ENCODE measurements around the gene IFI27L1.
"Not testable (repeated sequence)": the region's sequence is repeated elsewhere in the genome, so short reads cannot be mapped to it uniquely, and the experiment has no call there.

Gene IFI27L1

DNA sequence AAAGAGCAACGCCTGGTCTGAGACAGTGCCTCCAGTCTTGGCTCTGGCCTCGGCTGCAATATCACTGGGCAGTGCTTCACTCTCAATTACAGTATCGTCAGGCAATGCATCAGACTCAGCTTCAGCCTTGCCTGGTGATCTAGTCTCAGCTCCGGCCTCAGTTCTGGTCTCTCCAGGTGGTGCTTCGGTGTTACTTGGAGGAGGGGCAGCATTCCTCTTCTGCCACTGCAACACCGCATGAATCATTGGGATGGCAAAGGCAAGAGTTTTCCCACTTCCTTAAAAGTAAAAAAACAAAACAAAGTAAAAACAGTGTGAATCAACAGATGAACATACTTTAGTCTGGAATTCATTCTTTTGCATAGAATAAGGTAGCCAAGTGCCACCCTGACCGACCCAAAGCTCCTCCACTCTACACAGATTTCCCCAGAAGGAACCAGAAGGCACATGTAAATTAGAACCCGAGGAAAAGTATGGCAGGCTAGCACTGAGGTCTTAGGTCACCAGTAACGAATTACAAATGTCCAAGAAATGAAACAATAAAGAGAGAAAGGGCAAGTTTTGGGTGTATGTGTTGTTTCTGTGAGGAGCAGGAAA lies 18.7 kb upstream of the IFI27L1 start:
- H3K56ac ChIP-seq (ENCODE audit: low read length) = peak overlapping the region; percentile 0
- H3K27me3 ChIP-seq (ENCODE audit: insufficient read depth, low read length, poor library complexity) = no peaks in the 10 kb centered on the region
- H3K4ac ChIP-seq (ENCODE audit: low read depth, low read length) = no peak overlapping the region
- H3K4me2 ChIP-seq (ENCODE audit: low read length) = no peak overlapping the region
- no CpG with 5 or more reads among the region's 9 CpGs for WGBS (ENCODE audit: extremely low coverage, insufficient coverage, low lambda C conversion rate)
- no peak overlapping the region for H3K9ac ChIP-seq (ENCODE audit: low read length)
- H4K8ac ChIP-seq (ENCODE audit: low read depth, low read length) = no peak overlapping the region
- no peak overlapping the region for H3K27ac ChIP-seq (ENCODE audit: low read depth, low read length)
- H3K4me1 ChIP-seq (ENCODE audit: control insufficient read depth, low read depth, low read length) = peaks cover 5% of the 10 kb centered on the region
- H2AK5ac ChIP-seq (ENCODE audit: low read length) = no peak overlapping the region
- no peak overlapping the region for H3K23ac ChIP-seq (ENCODE audit: low read length)
- peaks cover 11% of the 10 kb centered on the region for H3K79me1 ChIP-seq (ENCODE audit: low read length)
- peaks cover 25% of the 10 kb centered on the region for H3K79me2 ChIP-seq (ENCODE audit: control insufficient read depth, insufficient read depth, low read length)
- no peak overlapping the region for H3K4me3 ChIP-seq (ENCODE audit: low read length)
- H2BK15ac ChIP-seq (replicated peaks; ENCODE audit: low read depth) = no peak overlapping the region
- H4K5ac ChIP-seq (ENCODE audit: low read length) = no peak overlapping the region
- H2BK120ac ChIP-seq (ENCODE audit: low read depth, low read length) = no peak overlapping the region
- H2BK5ac ChIP-seq (ENCODE audit: low read length) = no peak overlapping the region
- H3K36me3 ChIP-seq (ENCODE audit: control insufficient read depth, insufficient read depth, low read length) = peaks cover 7% of the 10 kb centered on the region
- DNase-seq = peak; percentile 82
- H3K18ac ChIP-seq (ENCODE audit: low read length) = no peak overlapping the region

- Histone ChIP-seq H2AK5ac (ENCODE audit: low read length) (no peak overlapping the region), H3K79me1 (ENCODE audit: low read length) (peaks cover 5% of the 10 kb centered on the region), H3K27ac (ENCODE audit: low read depth, low read length) (no peak overlapping the region), H3K4me3 (ENCODE audit: low read length) (no peak overlapping the region), H3K79me2 (ENCODE audit: control insufficient read depth, insufficient read depth, low read length) (peaks cover 38% of the 10 kb centered on the region), H2BK5ac (ENCODE audit: low read length) (no peak overlapping the region), H4K8ac (ENCODE audit: low read depth, low read length) (no peak overlapping the region), H3K36me3 (ENCODE audit: control insufficient read depth, insufficient read depth, low read length) (peaks cover 2% of the 10 kb centered on the region), H3K4me2 (ENCODE audit: low read length) (no peak overlapping the region), H3K18ac (ENCODE audit: low read length) (no peak overlapping the region), H3K56ac (ENCODE audit: low read length) (no peak overlapping the region), H3K4me1 (ENCODE audit: control insufficient read depth, low read depth, low read length) (peaks cover 5% of the 10 kb centered on the region), H3K23ac (ENCODE audit: low read length) (no peak overlapping the region), H3K9ac (ENCODE audit: low read length) (no peak overlapping the region), H2BK120ac (ENCODE audit: low read depth, low read length) (no peak overlapping the region), H3K27me3 (ENCODE audit: insufficient read depth, low read length, poor library complexity) (no peaks in the 10 kb centered on the region), H3K4ac (ENCODE audit: low read depth, low read length) (no peak overlapping the region), H4K5ac (ENCODE audit: low read length) (no peak overlapping the region), H2BK15ac (replicated peaks; ENCODE audit: low read depth) (no peak overlapping the region)
- whole genome bisulfite sequencing (ENCODE audit: extremely low coverage, insufficient coverage, low lambda C conversion rate) = no CpG with 5 or more reads among the region's 8 CpGs
- DNase-seq = peak; percentile 34
Measured at GRCh38 chr14:94066089-94066676, 14.9 kb upstream of the IFI27L1 start.

DNA sequence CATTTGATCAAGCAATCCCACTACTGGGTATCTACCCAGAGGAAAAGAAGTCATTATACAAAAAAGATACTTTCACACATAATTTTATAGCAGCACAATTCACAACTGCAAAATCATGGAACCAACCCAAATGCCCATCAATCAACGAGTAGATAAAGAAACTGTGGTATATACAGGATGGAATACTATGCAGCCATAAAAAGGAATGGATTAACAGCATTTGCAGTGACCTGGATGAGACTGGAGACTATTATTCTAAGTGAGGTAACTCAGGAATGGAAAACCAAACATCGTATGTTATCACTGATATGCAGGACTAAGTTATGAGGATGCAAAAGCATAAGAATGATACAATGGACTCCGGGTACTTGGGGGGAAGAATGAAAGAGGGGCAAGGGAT lies 9.0 kb upstream of the IFI27L1 start:
- not testable (repeated sequence) for H3K79me1 ChIP-seq (ENCODE audit: low read length); DNase-seq; H4K5ac ChIP-seq (ENCODE audit: low read length); H4K8ac ChIP-seq (ENCODE audit: low read depth, low read length); H3K9ac ChIP-seq (ENCODE audit: low read length); H3K18ac ChIP-seq (ENCODE audit: low read length); H3K56ac ChIP-seq (ENCODE audit: low read length); H2BK5ac ChIP-seq (ENCODE audit: low read length); H2BK15ac ChIP-seq (replicated peaks; ENCODE audit: low read depth); H3K27ac ChIP-seq (ENCODE audit: low read depth, low read length); H3K4me2 ChIP-seq (ENCODE audit: low read length); H3K23ac ChIP-seq (ENCODE audit: low read length); H2BK120ac ChIP-seq (ENCODE audit: low read depth, low read length); H3K4ac ChIP-seq (ENCODE audit: low read depth, low read length); H3K27me3 ChIP-seq (ENCODE audit: insufficient read depth, low read length, poor library complexity); H3K4me1 ChIP-seq (ENCODE audit: control insufficient read depth, low read depth, low read length); H3K4me3 ChIP-seq (ENCODE audit: low read length); H3K36me3 ChIP-seq (ENCODE audit: control insufficient read depth, insufficient read depth, low read length); H2AK5ac ChIP-seq (ENCODE audit: low read length)
- WGBS (ENCODE audit: extremely low coverage, insufficient coverage, low lambda C conversion rate) = no CpG with 5 or more reads among the region's 3 CpGs
- peaks cover 43% of the 10 kb centered on the region for H3K79me2 ChIP-seq (ENCODE audit: control insufficient read depth, insufficient read depth, low read length)

DNA sequence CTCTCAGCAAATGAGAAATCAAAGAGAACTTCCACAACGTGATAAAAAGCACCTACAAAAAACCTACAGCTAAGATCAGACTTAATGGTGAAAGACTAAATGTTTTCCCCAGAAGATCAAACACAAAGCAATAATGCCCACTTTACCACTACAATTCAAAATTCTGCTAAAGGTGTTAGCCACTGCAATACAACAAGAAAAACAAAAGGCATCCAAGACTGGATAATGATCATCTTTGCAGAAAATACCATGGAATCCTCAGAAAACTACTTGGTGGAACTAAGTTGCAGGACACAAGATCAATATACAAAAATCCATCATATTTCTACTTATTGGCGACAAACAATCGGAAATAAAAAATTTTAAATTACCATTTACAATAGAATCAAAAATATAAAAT lies 6.6 kb upstream of the IFI27L1 start:
- Histone ChIP-seq H3K4me1 (ENCODE audit: control insufficient read depth, low read depth, low read length) (peaks cover 9% of the 10 kb centered on the region), H3K36me3 (ENCODE audit: control insufficient read depth, insufficient read depth, low read length) (peaks cover 6% of the 10 kb centered on the region), H3K56ac (ENCODE audit: low read length) (no peak overlapping the region), H3K9ac (ENCODE audit: low read length) (no peak overlapping the region), H3K23ac (ENCODE audit: low read length) (no peak overlapping the region), H2AK5ac (ENCODE audit: low read length) (no peak overlapping the region), H2BK120ac (ENCODE audit: low read depth, low read length) (no peak overlapping the region), H3K79me1 (ENCODE audit: low read length) (peaks cover 18% of the 10 kb centered on the region), H4K5ac (ENCODE audit: low read length) (no peak overlapping the region), H2BK5ac (ENCODE audit: low read length) (no peak overlapping the region), H3K79me2 (ENCODE audit: control insufficient read depth, insufficient read depth, low read length) (peaks cover 60% of the 10 kb centered on the region), H3K4me2 (ENCODE audit: low read length) (no peak overlapping the region), H3K4ac (ENCODE audit: low read depth, low read length) (no peak overlapping the region), H3K27me3 (ENCODE audit: insufficient read depth, low read length, poor library complexity) (no peaks in the 10 kb centered on the region), H4K8ac (ENCODE audit: low read depth, low read length) (no peak overlapping the region), H3K27ac (ENCODE audit: low read depth, low read length) (no peak overlapping the region), H3K4me3 (ENCODE audit: low read length) (no peak overlapping the region), H2BK15ac (replicated peaks; ENCODE audit: low read depth) (no peak overlapping the region), H3K18ac (ENCODE audit: low read length) (no peak overlapping the region)
- 100% methylated on average over 2 of the region's 3 CpGs for WGBS (ENCODE audit: extremely low coverage, insufficient coverage, low lambda C conversion rate)
- no peak for DNase-seq

- no peak overlapping the region for H4K5ac ChIP-seq (ENCODE audit: low read length)
Measured at GRCh38 chr14:94075008-94075407, 6.1 kb upstream of the IFI27L1 start.

More at GRCh38 chr14:94075008-94075407, 6.1 kb upstream of the IFI27L1 start:
- no peak overlapping the region for H3K27ac ChIP-seq (ENCODE audit: low read depth, low read length)
- no peak overlapping the region for H4K8ac ChIP-seq (ENCODE audit: low read depth, low read length)
- H3K56ac ChIP-seq (ENCODE audit: low read length) = no peak overlapping the region
- no peak overlapping the region for H2BK15ac ChIP-seq (replicated peaks; ENCODE audit: low read depth)
- H3K79me1 ChIP-seq (ENCODE audit: low read length) = peaks cover 22% of the 10 kb centered on the region
- H2AK5ac ChIP-seq (ENCODE audit: low read length) = no peak overlapping the region
- H2BK120ac ChIP-seq (ENCODE audit: low read depth, low read length) = no peak overlapping the region
- H3K79me2 ChIP-seq (ENCODE audit: control insufficient read depth, insufficient read depth, low read length) = peaks cover 60% of the 10 kb centered on the region
- no peak overlapping the region for H3K4ac ChIP-seq (ENCODE audit: low read depth, low read length)
- H3K27me3 ChIP-seq (ENCODE audit: insufficient read depth, low read length, poor library complexity) = no peaks in the 10 kb centered on the region
- DNase-seq = no peak
- peaks cover 6% of the 10 kb centered on the region for H3K36me3 ChIP-seq (ENCODE audit: control insufficient read depth, insufficient read depth, low read length)
- no peak overlapping the region for H3K4me2 ChIP-seq (ENCODE audit: low read length)
- H3K9ac ChIP-seq (ENCODE audit: low read length) = no peak overlapping the region
- H3K18ac ChIP-seq (ENCODE audit: low read length) = no peak overlapping the region
- no peak overlapping the region for H2BK5ac ChIP-seq (ENCODE audit: low read length)
- WGBS (ENCODE audit: extremely low coverage, insufficient coverage, low lambda C conversion rate) = no CpG with 5 or more reads among the region's 2 CpGs
- H3K4me1 ChIP-seq (ENCODE audit: control insufficient read depth, low read depth, low read length) = peaks cover 13% of the 10 kb centered on the region
- H3K23ac ChIP-seq (ENCODE audit: low read length) = no peak overlapping the region
- H3K4me3 ChIP-seq (ENCODE audit: low read length) = no peak overlapping the region
